Suprapubic skin (tissue), 3 donors: ENCODE measurements around the gene IL1A.

Experiments
- CTCF ChIP-seq, 2 donors: fragments of 200-600 bp in 1 of 2; fragments of 450-650 bp in 1 of 2; sonication (generic) in 1 of 2; IDR thresholded peaks; one replicate each; pipeline ENCODE4 v1.5.1; 2016 to 2019; ENCODE audit warnings: antibody characterized with exemption in 2 of 2, mild to moderate bottlenecking in 1 of 2, moderate library complexity in 1 of 2
- EP300 ChIP-seq: sonication (generic); formaldehyde crosslinking; IDR thresholded peaks from one replicate; pipeline ENCODE4 v1.6.1; 2017; ENCODE audit warnings: antibody characterized with exemption
- POLR2A ChIP-seq, 2 donors: fragments of 450-650 bp; IDR thresholded peaks; one replicate each; pipeline ENCODE4 v1.6.1; 2017; ENCODE audit warnings: antibody characterized with exemption in 2 of 2, mild to moderate bottlenecking in 2 of 2, moderate library complexity in 2 of 2

- TF ChIP-seq CTCF (IDR thresholded peaks at IDR 0.05): no peak
- no peak for TF ChIP-seq POLR2A (IDR thresholded peaks at IDR 0.05)
- TF ChIP-seq EP300: no peak
Observed at GRCh38 chr2:112783187-112783714, 1.0 kb downstream of the IL1A start.
